Pancreas (tissue), 10 donors: ENCODE results near the gene ICAM1. TPM values are rescaled to one million over a fixed set of nuclear protein-coding genes. Genes with fewer than 3 reads are reported as not detected.

Source experiments
- ATAC-seq, 4 donors: fragments of 200-7000 bp; cut with Tn5 transposase; one replicate each; pipeline versions ENCODE4 v1.8.0 to v1.9.1; 2020; ENCODE audit warnings: mild to moderate bottlenecking in 4 of 4, moderate library complexity in 4 of 4
- DNase-seq, 6 donors: peaks; one replicate each; pipeline ENCODE4 v3.0.0-alpha.2; 2020
- FAIRE-seq: peaks from 2 replicates; lab custom pipeline; 2012; peaks lifted over from hg19 to GRCh38; lab: Jason Lieb, UNC
- H3K27ac ChIP-seq, 4 donors: fragments of 200-600 bp; sonication (generic); 1 replicate in 3 of 4; 2 replicates in 1 of 4; pipeline versions ENCODE4 v1.5.0 to v1.8.0; 2020
- H3K27me3 ChIP-seq, 4 donors: fragments of 200-600 bp; one replicate each; pipeline ENCODE4 v1.8.0; 2021
- H3K36me3 ChIP-seq, 3 donors: fragments of 200-600 bp; sonication (generic) in 1 of 3; one replicate each; pipeline versions ENCODE4 v1.5.0 to v1.8.0; 2020 to 2021
- H3K4me1 ChIP-seq, 3 donors: fragments of 200-600 bp; one replicate each; pipeline ENCODE4 v1.8.0; 2021
- H3K4me3 ChIP-seq, 4 donors: fragments of 200-600 bp; sonication (generic) in 2 of 4; one replicate each; pipeline versions ENCODE4 v1.5.0 to v1.8.0; 2020 to 2021
- H3K9me3 ChIP-seq, 4 donors: fragments of 200-600 bp; one replicate each; pipeline ENCODE4 v1.8.0; 2021
- WGBS, 2 donors: extraction: QIAGEN DNeasy Blood & Tissue Kit; methylation state at CpG; one replicate each; pipeline ENCODE4 v1.1.7; 2013; 5-methylcytosine and 5-hydroxymethylcytosine counted together
- intact Hi-C, 3 donors: fragments of 100-400 bp; cut with DNase I; formaldehyde crosslinking; loops; one replicate each; pipeline versions ENCODE4 v1.11.1 to v1.14.2; 2022
- polyA plus RNA-seq, 2 donors: library from polyadenylated mRNA; stranded (reverse); fragments of 200-250 nt; gene quantifications; one replicate each; pipeline ENCODE4 v1.2.3, GENCODE V29; 2013
- total RNA-seq, 6 donors: library from RNA; stranded (reverse); fragmentation: NEBNext Ultra II Directional in 4 of 6; extraction: Animal tissue kit (Norgen Biotek cat#: 25700) in 4 of 6; gene quantifications; one replicate each; pipeline versions ENCODE4 v1.2.1 to v1.2.4, GENCODE V29; 2021 to 2023
- TF ChIP-seq, protein P1 (sequence below), 4 donors: fragments of 200-600 bp; sonication (generic) in 3 of 4; IDR thresholded peaks; one replicate each; pipeline versions ENCODE4 v1.5.0 to v1.8.0; 2021; ENCODE audit warnings: antibody characterized with exemption in 4 of 4
- donor health status: healthy with polysubstance abuse.
- donor health status: DM: no; HTN: no; CAD: no; lungs with moderate emphysema.
- donor health status: DM: no; HTN: no; CAD: no.
- donor health status: control.
- donor health status: control.
- donor health status: Bipolar disorder and iron deficiency.
- donor health status: DM: yes; HTN: yes; CAD: no.
- donor health status: DM: no; HTN: no; CAD: no.
- donor health status: DM: no; HTN: no; CAD: no.
- donor health status: DM: yes; HTN: yes; CAD: no.

The ICAM1 gene
- total and polyA plus RNA-seq, 8 donors = 2.2 to 32.4 (median 6.8) TPM

DNA sequence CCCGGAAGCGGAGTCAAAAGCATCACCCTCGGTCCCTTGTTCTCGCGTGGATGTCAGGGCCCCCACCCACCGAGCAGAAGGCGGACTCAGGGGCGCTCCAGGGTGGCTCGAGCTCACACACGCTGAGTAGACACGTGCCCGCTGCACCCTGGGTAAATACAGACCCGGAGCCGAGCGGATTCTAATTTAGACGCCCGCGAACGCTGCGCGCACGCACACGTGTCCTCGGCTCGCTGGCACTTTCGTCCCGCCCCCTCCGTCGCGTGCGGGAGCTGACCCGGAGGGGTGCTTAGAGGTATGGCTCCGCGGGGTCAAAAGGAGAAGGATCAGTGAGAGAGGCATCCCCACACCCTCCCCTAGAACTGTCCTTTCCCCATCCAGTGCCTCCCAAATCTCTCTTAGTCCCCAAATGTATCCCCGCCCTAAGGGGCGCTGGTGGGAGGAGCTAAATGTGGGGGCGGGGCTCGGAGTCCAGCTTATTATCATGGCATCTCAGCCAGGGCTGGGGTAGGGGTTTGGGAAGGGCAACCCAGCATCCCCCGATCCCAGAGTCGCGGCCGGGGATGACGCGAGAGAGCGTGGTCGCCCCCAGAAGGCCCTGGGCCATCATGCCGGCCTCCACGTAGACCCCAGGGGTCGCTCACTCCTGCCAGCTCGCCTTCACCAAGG lies 18.4 kb downstream of the ICAM1 start:
- Histone ChIP-seq H3K36me3 (no peaks in the 10 kb centered on the region), H3K27ac (no peak overlapping the region), H3K27me3 (peaks cover 0 to 37% (median 11%) of the 10 kb centered on the region in 4 donors), H3K4me1 (peaks cover 9 to 22% (median 11%) of the 10 kb centered on the region in 3 donors), H3K4me3 (peak overlapping the region in 2 of 4 donors; percentile 17 to 48), H3K9me3 (no peaks in the 10 kb centered on the region)
- 1 to 2% methylated on average over 50 of the region's 50 CpGs for WGBS, 2 donors
- peak in 1 of 4 donors; percentile 5 for ATAC-seq
- no peak for FAIRE-seq
- DNase-seq = no peak
- TF ChIP-seq, protein P1, sequence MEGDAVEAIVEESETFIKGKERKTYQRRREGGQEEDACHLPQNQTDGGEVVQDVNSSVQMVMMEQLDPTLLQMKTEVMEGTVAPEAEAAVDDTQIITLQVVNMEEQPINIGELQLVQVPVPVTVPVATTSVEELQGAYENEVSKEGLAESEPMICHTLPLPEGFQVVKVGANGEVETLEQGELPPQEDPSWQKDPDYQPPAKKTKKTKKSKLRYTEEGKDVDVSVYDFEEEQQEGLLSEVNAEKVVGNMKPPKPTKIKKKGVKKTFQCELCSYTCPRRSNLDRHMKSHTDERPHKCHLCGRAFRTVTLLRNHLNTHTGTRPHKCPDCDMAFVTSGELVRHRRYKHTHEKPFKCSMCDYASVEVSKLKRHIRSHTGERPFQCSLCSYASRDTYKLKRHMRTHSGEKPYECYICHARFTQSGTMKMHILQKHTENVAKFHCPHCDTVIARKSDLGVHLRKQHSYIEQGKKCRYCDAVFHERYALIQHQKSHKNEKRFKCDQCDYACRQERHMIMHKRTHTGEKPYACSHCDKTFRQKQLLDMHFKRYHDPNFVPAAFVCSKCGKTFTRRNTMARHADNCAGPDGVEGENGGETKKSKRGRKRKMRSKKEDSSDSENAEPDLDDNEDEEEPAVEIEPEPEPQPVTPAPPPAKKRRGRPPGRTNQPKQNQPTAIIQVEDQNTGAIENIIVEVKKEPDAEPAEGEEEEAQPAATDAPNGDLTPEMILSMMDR (IDR thresholded peaks at IDR 0.05) = no peak
- intact Hi-C loops = no loop called here

DNA sequence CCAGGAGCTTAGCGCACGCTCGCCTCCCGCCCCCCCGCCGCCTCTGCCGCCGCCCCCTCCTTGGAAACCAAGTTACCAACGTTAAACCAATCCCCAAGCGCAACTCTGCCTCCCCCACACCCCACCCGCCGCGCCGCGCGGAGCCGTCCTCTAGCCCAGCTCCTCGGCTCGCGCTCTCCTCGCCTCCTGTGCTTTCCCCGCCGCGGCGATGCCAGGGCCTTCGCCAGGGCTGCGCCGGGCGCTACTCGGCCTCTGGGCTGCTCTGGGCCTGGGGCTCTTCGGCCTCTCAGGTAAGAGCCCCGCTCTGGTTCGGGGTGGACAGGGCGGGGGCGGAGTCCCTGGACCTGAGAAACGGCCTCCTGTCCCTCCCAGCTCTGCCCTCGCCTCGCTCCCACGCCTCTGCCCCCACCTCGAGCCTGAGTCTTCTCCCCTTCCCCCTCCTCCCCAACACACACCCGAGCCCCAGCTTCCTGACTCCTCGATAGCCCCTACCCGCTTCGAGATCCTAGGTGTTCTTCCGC lies 19.0 kb downstream of the ICAM1 start, which contains the start of gene ICAM5:
TSS of gene ICAM5 (plus strand) at position 117 of the 521 bp plus-strand sequence. CDS start at position 209, 92 bp downstream.
- WGBS, 2 donors = 2% methylated on average over 38 to 45 of the region's 45 CpGs
- no peak for FAIRE-seq
- Histone ChIP-seq H3K27ac (no peak within 1 kb of the TSS), H3K27me3 (peaks cover 0 to 42% (median 11%) of the 10 kb centered on the region in 4 donors), H3K4me3 (peak within 1 kb of the TSS in 2 of 4 donors; percentile 17 to 48), H3K36me3 (no peaks in the 10 kb centered on the region), H3K4me1 (peaks cover 9 to 22% (median 11%) of the 10 kb centered on the region in 3 donors), H3K9me3 (no peaks in the 10 kb centered on the region)
- no peak for ATAC-seq
- intact Hi-C loops = no loop called here
- TF ChIP-seq, protein P1 (IDR thresholded peaks at IDR 0.05) = no peak
- DNase-seq = no peak

DNA sequence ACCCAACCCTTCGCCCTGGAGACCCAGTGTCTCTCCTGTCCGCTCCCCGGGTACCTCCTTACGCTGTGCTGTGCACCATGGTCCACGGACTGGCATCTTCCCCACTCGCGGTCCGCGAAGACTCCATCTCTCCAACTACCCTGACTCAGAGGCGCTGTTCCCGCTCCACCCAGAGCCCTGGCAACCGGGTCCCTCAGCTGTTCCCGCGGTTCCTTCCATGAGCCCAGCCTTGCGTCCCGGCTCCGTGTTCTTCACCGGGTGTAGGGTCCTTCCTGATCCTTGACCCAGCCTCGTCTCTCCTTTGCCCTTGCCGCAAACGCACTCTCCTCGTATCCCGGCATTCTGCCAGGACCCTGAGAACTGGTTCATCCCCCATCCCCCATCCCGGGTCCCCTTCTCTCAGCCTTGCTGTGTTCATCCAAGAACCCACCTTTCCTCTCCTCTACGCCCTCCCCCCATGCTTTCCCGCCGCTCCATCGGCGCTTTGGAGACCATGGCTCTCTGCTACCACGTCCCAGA lies 19.5 kb downstream of the ICAM1 start:
- Histone ChIP-seq H3K36me3 (no peaks in the 10 kb centered on the region), H3K4me1 (peaks cover 11 to 26% (median 13%) of the 10 kb centered on the region in 3 donors), H3K9me3 (no peaks in the 10 kb centered on the region), H3K4me3 (peak overlapping the region in 1 of 4 donors; percentile 48), H3K27me3 (peaks cover 0 to 43% (median 11%) of the 10 kb centered on the region in 4 donors), H3K27ac (no peak overlapping the region)
- DNase-seq = no peak
- no peak for FAIRE-seq
- TF ChIP-seq, protein P1 (IDR thresholded peaks at IDR 0.05) = no peak
- WGBS, 2 donors = 1 to 3% methylated on average over 30 of the region's 30 CpGs
- no peak for ATAC-seq
- intact Hi-C loops = no loop called here

DNA sequence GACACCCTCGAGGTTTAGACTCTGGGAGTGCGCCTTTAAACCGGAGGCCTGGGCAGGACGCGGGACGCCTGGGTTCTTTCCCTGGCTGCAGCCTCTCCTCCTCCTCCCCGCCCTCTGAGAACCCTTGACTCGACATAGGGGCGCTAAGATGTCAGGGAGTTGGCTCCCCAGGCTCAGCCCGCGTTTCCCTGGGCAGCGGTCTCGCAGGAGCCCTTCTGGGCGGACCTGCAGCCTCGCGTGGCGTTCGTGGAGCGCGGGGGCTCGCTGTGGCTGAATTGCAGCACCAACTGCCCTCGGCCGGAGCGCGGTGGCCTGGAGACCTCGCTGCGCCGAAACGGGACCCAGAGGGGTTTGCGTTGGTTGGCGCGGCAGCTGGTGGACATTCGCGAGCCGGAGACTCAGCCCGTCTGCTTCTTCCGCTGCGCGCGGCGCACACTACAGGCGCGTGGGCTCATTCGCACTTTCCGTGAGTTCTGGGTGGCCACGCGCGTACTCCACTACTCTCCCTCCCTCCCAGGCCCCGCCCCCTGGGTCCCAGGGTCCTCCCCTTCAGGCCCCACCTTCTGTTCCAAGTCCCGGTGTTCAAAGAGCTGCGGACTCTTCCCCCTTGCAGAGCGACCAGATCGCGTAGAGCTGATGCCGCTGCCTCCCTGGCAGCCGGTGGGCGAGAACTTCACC lies 20.1 kb downstream of the ICAM1 start:
- Histone ChIP-seq H3K4me3 (peak overlapping the region in 2 of 4 donors; percentile 26 to 48), H3K27me3 (peaks cover 0 to 45% (median 11%) of the 10 kb centered on the region in 4 donors), H3K4me1 (peaks cover 11 to 29% (median 17%) of the 10 kb centered on the region in 3 donors), H3K9me3 (no peaks in the 10 kb centered on the region), H3K36me3 (no peaks in the 10 kb centered on the region), H3K27ac (no peak overlapping the region)
- DNase-seq (peak in 2 of 6 donors; percentile 35 to 71), FAIRE-seq (no peak), ATAC-seq (peak in 3 of 4 donors; percentile 32 to 38 (median 32))
- TF ChIP-seq, protein P1 (IDR thresholded peaks at IDR 0.05) = no peak
- intact Hi-C loops = no loop called here
- whole genome bisulfite sequencing, 2 donors = 1 to 3% methylated on average over 57 of the region's 57 CpGs
